ENCODE measurements around the gene BIN1.

Gene BIN1

DNA sequence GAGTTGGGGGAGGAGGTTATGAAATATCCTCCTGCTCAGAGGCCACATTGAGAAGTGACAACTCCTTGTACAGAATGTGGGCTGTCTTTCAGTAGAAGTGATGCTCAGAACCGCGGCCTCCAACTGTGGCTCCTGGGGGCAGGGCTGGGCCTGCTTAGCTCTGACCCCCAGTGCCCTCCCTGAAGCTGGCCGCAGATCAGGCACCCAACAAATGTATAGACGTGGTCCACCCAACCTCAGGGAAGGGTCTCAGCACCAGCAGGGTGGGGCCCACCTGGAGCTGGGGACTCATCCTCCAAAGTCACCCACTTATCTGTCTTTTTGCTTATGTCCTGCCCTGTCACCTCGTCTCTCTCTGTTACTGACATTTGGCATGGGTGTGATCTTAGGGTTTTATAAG is 11.1 kb upstream of the BIN1 start:
- ATAC-seq (peak; percentile 26), DNase-seq (no peak)
- H3K27me3 Mint-ChIP-seq = peaks cover 2% of the 10 kb centered on the region
- no peak overlapping the region for H3K27ac Mint-ChIP-seq
- no peaks in the 10 kb centered on the region for H3K4me1 Mint-ChIP-seq
- H3K9me3 Mint-ChIP-seq = no peaks in the 10 kb centered on the region
- no peak overlapping the region for H3K4me3 Mint-ChIP-seq

DNA sequence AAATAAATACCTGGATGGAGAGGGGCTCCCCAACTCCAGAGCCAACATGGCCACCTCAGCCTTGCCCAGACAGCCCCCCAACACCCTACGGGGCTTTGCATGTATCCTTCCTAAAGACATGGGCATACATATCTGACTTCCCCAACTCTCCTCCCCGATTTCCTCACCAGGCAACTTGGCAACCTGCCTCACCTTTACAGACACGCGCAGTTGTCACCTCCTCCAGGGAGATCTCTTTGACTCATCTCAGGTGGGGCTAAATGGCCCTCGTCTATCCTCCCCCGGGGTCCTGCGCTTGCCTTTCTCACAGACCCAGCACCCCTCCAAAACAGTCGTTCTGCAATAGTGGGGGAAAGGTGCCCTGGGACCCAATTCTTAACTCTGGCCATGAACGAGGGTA is 10.6 kb upstream of the BIN1 start:
- Mint-ChIP-seq H3K27ac (no peak overlapping the region), H3K4me3 (no peak overlapping the region), H3K9me3 (no peaks in the 10 kb centered on the region), H3K27me3 (peaks cover 6% of the 10 kb centered on the region), H3K4me1 (no peaks in the 10 kb centered on the region)
- no peak for DNase-seq
- no peak for ATAC-seq

- Mint-ChIP-seq H3K4me1 (no peaks in the 10 kb centered on the region), H3K9me3 (no peaks in the 10 kb centered on the region), H3K27ac (no peak overlapping the region), H3K27me3 (peaks cover 9% of the 10 kb centered on the region), H3K4me3 (no peak overlapping the region)
- no peak for DNase-seq
- ATAC-seq = no peak
These were observed 8.7 kb upstream of the BIN1 start for GRCh38 chr2:127115471-127116199.

- no peak overlapping the region for H3K4me3 Mint-ChIP-seq
- no peaks in the 10 kb centered on the region for H3K9me3 Mint-ChIP-seq
- H3K27ac Mint-ChIP-seq = no peak overlapping the region
- H3K27me3 Mint-ChIP-seq = peaks cover 26% of the 10 kb centered on the region
- ATAC-seq (no peak), DNase-seq (no peak)
- H3K4me1 Mint-ChIP-seq = peaks cover 14% of the 10 kb centered on the region
These were observed 4.0 kb upstream of the BIN1 start for GRCh38 chr2:127110985-127111384.

GRCh38 chr2:127108090-127108523 is 1.2 kb upstream of the BIN1 start:
- Mint-ChIP-seq H3K9me3 (no peaks in the 10 kb centered on the region), H3K4me1 (peaks cover 15% of the 10 kb centered on the region), H3K27me3 (peaks cover 35% of the 10 kb centered on the region), H3K27ac (no peak overlapping the region), H3K4me3 (peak overlapping the region; percentile 87 to 90)
- ATAC-seq (no peak), DNase-seq (no peak)

- H3K4me3 Mint-ChIP-seq = peak overlapping the region; percentile 87 to 90
- no peaks in the 10 kb centered on the region for H3K9me3 Mint-ChIP-seq
- DNase-seq (no peak), ATAC-seq (peak; percentile 41)
- H3K27ac Mint-ChIP-seq = no peak overlapping the region
- H3K27me3 Mint-ChIP-seq = peaks cover 30% of the 10 kb centered on the region
- peaks cover 15% of the 10 kb centered on the region for H3K4me1 Mint-ChIP-seq
These were observed 657 bp upstream of the BIN1 start for GRCh38 chr2:127107622-127107999.

- Mint-ChIP-seq H3K9me3 (no peaks in the 10 kb centered on the region), H3K4me3 (peak overlapping the region; percentile 76 to 82), H3K27me3 (peaks cover 28% of the 10 kb centered on the region), H3K4me1 (peaks cover 15% of the 10 kb centered on the region), H3K27ac (peak overlapping the region in 1 of 2 donors; percentile 33)
- peak; percentile 45 for ATAC-seq
- peak; percentile 29 to 40 for DNase-seq
These were observed 430 bp downstream of the BIN1 start for GRCh38 chr2:127106457-127106990.

DNA sequence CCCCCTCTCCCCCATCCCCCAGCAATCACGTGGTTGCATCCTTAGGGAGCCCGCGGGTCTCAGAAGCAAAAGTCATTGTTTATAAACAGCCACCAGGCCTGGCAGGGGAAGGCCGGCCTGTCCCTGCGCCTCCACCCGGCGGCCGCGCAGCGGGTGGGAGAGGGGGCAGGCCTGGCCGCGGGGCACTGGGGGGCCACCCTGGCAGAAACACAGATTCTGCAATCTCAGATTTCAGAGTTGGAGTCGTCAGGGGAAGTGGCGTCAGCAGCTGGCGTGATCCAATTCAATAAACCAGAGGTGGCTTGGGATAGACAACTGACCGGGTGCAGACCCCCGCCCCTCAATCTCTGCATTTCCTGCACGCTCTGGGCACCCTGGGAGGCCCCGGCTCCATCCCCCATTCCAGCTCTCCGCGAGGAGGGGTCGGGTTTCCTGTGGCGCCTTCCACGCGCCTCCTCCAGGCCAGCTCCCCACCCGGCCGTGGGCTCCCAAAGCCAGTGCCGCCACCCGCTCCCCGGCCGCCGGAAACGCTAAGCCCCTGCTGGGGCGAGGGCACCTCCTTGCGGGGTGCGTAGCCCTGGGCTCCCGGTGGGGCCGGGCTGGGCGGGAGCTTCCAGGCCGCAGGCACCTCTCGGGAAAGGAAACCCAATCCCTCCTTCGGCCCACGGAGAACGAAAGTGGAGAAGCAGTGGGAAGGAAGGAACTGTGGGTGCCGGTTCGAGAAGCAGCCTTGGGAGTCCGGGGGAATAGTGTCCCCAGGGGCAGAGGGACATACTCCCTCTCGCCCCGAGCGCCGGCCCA is 1.1 kb downstream of the BIN1 start:
- Mint-ChIP-seq H3K4me1 (peaks cover 15% of the 10 kb centered on the region), H3K4me3 (peak overlapping the region; percentile 76 to 82), H3K27me3 (peaks cover 28% of the 10 kb centered on the region), H3K27ac (no peak overlapping the region), H3K9me3 (no peaks in the 10 kb centered on the region)
- ATAC-seq = no peak
- DNase-seq = no peak

GRCh38 chr2:127104881-127105655 is 1.9 kb downstream of the BIN1 start:
- no peak for DNase-seq
- ATAC-seq = no peak
- Mint-ChIP-seq H3K27ac (no peak overlapping the region), H3K9me3 (no peaks in the 10 kb centered on the region), H3K27me3 (peaks cover 28% of the 10 kb centered on the region), H3K4me3 (no peak overlapping the region), H3K4me1 (peaks cover 15% of the 10 kb centered on the region)

- peaks cover 28% of the 10 kb centered on the region for H3K27me3 Mint-ChIP-seq
- H3K4me3 Mint-ChIP-seq = no peak overlapping the region
- no peaks in the 10 kb centered on the region for H3K9me3 Mint-ChIP-seq
- DNase-seq (no peak), ATAC-seq (no peak)
- no peak overlapping the region for H3K27ac Mint-ChIP-seq
- peaks cover 15% of the 10 kb centered on the region for H3K4me1 Mint-ChIP-seq
These were observed 2.7 kb downstream of the BIN1 start for GRCh38 chr2:127104166-127104660.

DNA sequence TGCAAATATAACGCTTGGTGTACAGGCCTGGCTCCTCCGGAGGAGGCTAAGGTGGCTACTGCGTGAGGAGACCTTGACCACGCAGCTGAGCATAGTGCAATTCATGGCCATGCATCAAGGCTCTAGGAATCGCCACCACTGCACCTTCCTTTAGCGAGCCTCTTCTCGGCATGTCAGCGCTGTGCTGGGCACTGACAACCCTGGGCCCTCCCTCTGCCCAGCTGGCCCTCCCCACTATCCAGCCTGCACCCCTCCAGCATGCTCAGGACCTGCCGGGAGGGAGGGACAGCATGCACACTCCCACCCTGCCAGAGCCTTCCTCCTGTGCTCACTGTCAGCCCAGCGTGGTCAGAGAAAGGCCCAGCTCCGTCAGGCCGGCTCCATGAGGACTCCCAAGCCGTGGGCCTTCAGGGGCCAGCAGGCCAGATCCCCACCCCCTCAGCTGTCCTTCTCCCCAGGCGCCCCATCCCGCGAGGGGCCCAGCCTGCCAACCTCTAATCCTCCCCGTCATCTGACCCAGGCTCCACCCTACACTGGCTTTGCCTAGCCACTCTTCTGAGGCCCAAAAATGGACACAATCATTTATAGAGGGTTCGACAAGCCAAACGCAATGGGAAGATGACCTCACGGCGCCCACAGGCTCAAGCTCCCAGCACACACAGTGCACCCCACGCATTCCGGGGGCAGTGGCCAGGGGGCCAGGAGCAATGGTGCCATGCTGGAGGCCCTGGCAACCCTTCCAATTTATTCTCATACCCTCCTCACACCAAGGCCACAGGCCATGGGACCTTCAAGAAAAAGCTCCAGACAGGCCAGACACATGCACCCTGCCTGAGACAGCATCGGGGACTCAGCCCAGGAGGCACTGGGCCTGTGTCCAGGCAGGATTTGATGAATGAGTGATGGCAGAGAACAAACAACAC is 3.5 kb downstream of the BIN1 start:
- Mint-ChIP-seq H3K4me1 (peaks cover 17% of the 10 kb centered on the region), H3K27ac (no peak overlapping the region), H3K4me3 (no peak overlapping the region), H3K9me3 (no peaks in the 10 kb centered on the region), H3K27me3 (peaks cover 28% of the 10 kb centered on the region)
- peak in 1 of 2 donors; percentile 6 for DNase-seq
- ATAC-seq = no peak

- peaks cover 21% of the 10 kb centered on the region for H3K4me1 Mint-ChIP-seq
- no peak for ATAC-seq
- no peaks in the 10 kb centered on the region for H3K9me3 Mint-ChIP-seq
- peaks cover 20% of the 10 kb centered on the region for H3K27me3 Mint-ChIP-seq
- no peak overlapping the region for H3K4me3 Mint-ChIP-seq
- DNase-seq = peak in 1 of 2 donors; percentile 7
- no peak overlapping the region for H3K27ac Mint-ChIP-seq
These were observed 4.3 kb downstream of the BIN1 start for GRCh38 chr2:127102521-127103242.

- peaks cover 18% of the 10 kb centered on the region for H3K4me1 Mint-ChIP-seq
- no peaks in the 10 kb centered on the region for H3K9me3 Mint-ChIP-seq
- no peak overlapping the region for H3K4me3 Mint-ChIP-seq
- no peak for DNase-seq
- no peak for ATAC-seq
- peaks cover 17% of the 10 kb centered on the region for H3K27me3 Mint-ChIP-seq
- no peak overlapping the region for H3K27ac Mint-ChIP-seq
These were observed 5.0 kb downstream of the BIN1 start for GRCh38 chr2:127101756-127102477.

Measured in stimulated activated naive CD8-positive, alpha-beta T cell treated with anti-CD3 and anti-CD28 coated beads, Interleukin-15, amount 100 ng/mL, for 72 hours (primary cell).